HepG2 (cell line): ENCODE measurements around the gene SOX5. TPM values are rescaled to one million over a fixed set of nuclear protein-coding genes. Genes with fewer than 3 reads are reported as not detected.

Experiments
- ATAC-seq: fragments of 200-7000 bp; cut with Tn5 transposase; 3 replicates; pipeline ENCODE4 v1.9.1; 2020; ENCODE audit warnings: mild to moderate bottlenecking, moderate library complexity
- BruUV-seq: library from RNA; stranded (reverse); fragments of 400-500 nt; replicated peaks from 2 replicates; lab custom pipeline; 2021; lab: Mats Ljungman, UMichigan
- CTCF ChIA-PET: fragments of 300-600 bp; formaldehyde crosslinking; extraction: SDS; loops from one replicate; lab custom pipeline; 2021; ENCODE audit warnings: low total read pairs, inconsistent platforms, low intra/inter-chr PET ratio; lab: Yijun Ruan, JAX
- POLR2A ChIA-PET: fragments of 350-600 bp; sonication (Branson Sonifier 250); formaldehyde crosslinking; loops from one replicate; lab custom pipeline; 2020; ENCODE audit warnings: antibody characterized with exemption, inconsistent platforms; lab: Yijun Ruan, JAX
- DNase-seq: peaks from one replicate; pipeline ENCODE4 v3.0.0-alpha.2; 2015; ENCODE audit warnings: low spot score
- FAIRE-seq: peaks from 3 replicates; lab custom pipeline; 2011; peaks lifted over from hg19 to GRCh38; lab: Jason Lieb, UNC
- H2AFZ ChIP-seq: one replicate; pipeline ENCODE4 v1.6.1; 2011; ENCODE audit warnings: low read length, inconsistent platforms
- H3K27ac ChIP-seq: fragments of 300-600 bp; 3 replicates; pipeline ENCODE4 v1.8.0; 2011; ENCODE audit warnings: mixed run types, mild to moderate bottlenecking, mixed read lengths, low read length, inconsistent platforms; ENCODE audit not compliant: insufficient read depth; ENCODE audit errors: extremely low read length
- H3K27me3 ChIP-seq, 2 experiments: fragments of 200-600 bp in 1 of 2; 2 replicates in 1 of 2; 3 replicates in 1 of 2; pipeline versions ENCODE4 v1.6.0 to v1.8.0; 2011; ENCODE audit warnings: low read length in 2 of 2, mild to moderate bottlenecking in 2 of 2, moderate library complexity in 2 of 2, inconsistent platforms in 1 of 2; ENCODE audit not compliant: insufficient read depth in 2 of 2, control insufficient read depth in 1 of 2
- H3K36me3 ChIP-seq, 2 experiments: fragments of 200-600 bp in 1 of 2; replicated peaks in 1 of 2; 2 replicates in 1 of 2; 3 replicates in 1 of 2; pipeline versions ENCODE4 v1.5.1 to v1.8.0; 2011; ENCODE audit warnings: low read length in 2 of 2, inconsistent platforms in 1 of 2; ENCODE audit not compliant: insufficient read depth in 2 of 2, control insufficient read depth in 1 of 2
- H3K4me1 ChIP-seq: 2 replicates; pipeline ENCODE4 v1.5.1; 2012; ENCODE audit warnings: low read length, inconsistent platforms; ENCODE audit not compliant: insufficient read depth
- H3K4me2 ChIP-seq: 2 replicates; pipeline ENCODE4 v1.6.0; 2011; ENCODE audit warnings: low read depth, low read length, inconsistent platforms
- H3K4me3 ChIP-seq, 3 experiments: fragments of 200-600 bp in 1 of 3; sonication (generic), shearing (Covaris generic) in 1 of 3; replicated peaks in 1 of 3; 2 replicates each; pipeline ENCODE4 v1.5.1; 2011 to 2016; ENCODE audit warnings: low read length in 3 of 3, inconsistent platforms in 2 of 3, low read depth in 2 of 3, mild to moderate bottlenecking in 2 of 3, control low read depth in 1 of 3, mixed read lengths in 1 of 3; ENCODE audit not compliant: insufficient read depth in 1 of 3
- H3K79me2 ChIP-seq: one replicate; pipeline ENCODE4 v1.6.1; 2011; ENCODE audit warnings: low read length, inconsistent platforms; ENCODE audit not compliant: insufficient read depth
- H3K9ac ChIP-seq: 2 replicates; pipeline ENCODE4 v1.6.0; 2011; ENCODE audit warnings: mild to moderate bottlenecking, low read depth, low read length, inconsistent platforms; ENCODE audit not compliant: insufficient read depth
- H3K9me3 ChIP-seq: 2 replicates; pipeline ENCODE4 v1.5.1; 2012; ENCODE audit warnings: mild to moderate bottlenecking, low read length
- H4K20me1 ChIP-seq: 2 replicates; pipeline ENCODE4 v1.6.0; 2011; ENCODE audit warnings: inconsistent platforms, mild to moderate bottlenecking, low read length, moderate library complexity; ENCODE audit not compliant: insufficient read depth
- ATAD3A ChIP-seq: sonication (generic); formaldehyde crosslinking; IDR thresholded peaks from 2 replicates; pipeline ENCODE4 v1.4.0; 2020; ENCODE audit warnings: missing genetic modification reagents
- ATF7-NPFF ChIP-seq: sonication (generic); formaldehyde crosslinking; IDR thresholded peaks from 2 replicates; pipeline ENCODE4 v1.8.1; 2023; ENCODE audit warnings: mild to moderate bottlenecking, low read depth, missing genetic modification reagents, moderate library complexity
- CBFB ChIP-seq: sonication (generic); formaldehyde crosslinking; IDR thresholded peaks from 2 replicates; pipeline ENCODE4 v1.4.0; 2020; ENCODE audit warnings: missing genetic modification reagents
- CEBPB ChIP-seq: IDR thresholded peaks from 2 replicates; pipeline ENCODE4 v1.6.1; 2011; ENCODE audit warnings: low read depth, low read length, improper control_type of control experiment, borderline replicate concordance
- ETV6 ChIP-seq: sonication (generic); formaldehyde crosslinking; conservative IDR thresholded peaks from 2 replicates; pipeline ENCODE4 v1.4.0; 2020; ENCODE audit warnings: missing genetic modification reagents
- KLF16 ChIP-seq, 2 experiments: sonication (generic) in 1 of 2; formaldehyde crosslinking in 1 of 2; IDR thresholded peaks; 2 replicates each; pipeline versions ENCODE4 v1.6.1 to v1.8.0; 2016 to 2023; ENCODE audit warnings: missing genetic modification reagents in 2 of 2, missing compliant biosample characterization in 1 of 2
- MED8 ChIP-seq: sonication (generic); formaldehyde crosslinking; IDR thresholded peaks from 2 replicates; pipeline ENCODE4 v1.8.1; 2023; ENCODE audit warnings: mild to moderate bottlenecking, missing genetic modification reagents; ENCODE audit not compliant: insufficient replicate concordance
- PTBP1 ChIP-seq: fragments of 200-400 bp; formaldehyde crosslinking; IDR thresholded peaks from 2 replicates; pipeline ENCODE4 v1.6.1; 2018; ENCODE audit warnings: low read length, low read depth; ENCODE audit not compliant: poor library complexity, severe bottlenecking
- RAD51 ChIP-seq: fragments of 450-650 bp; IDR thresholded peaks from 2 replicates; pipeline ENCODE4 v1.6.1; 2016; ENCODE audit warnings: borderline replicate concordance
- RXRB ChIP-seq: IDR thresholded peaks from 2 replicates; pipeline ENCODE4 v1.6.1; 2016; ENCODE audit warnings: borderline replicate concordance, missing genetic modification reagents, missing compliant biosample characterization
- SATB2 ChIP-seq: sonication (generic); formaldehyde crosslinking; IDR thresholded peaks from 2 replicates; pipeline ENCODE4 v1.5.0; 2020; ENCODE audit warnings: missing genetic modification reagents
- TAF1 ChIP-seq: sonication (generic); formaldehyde crosslinking; IDR thresholded peaks from 2 replicates; pipeline ENCODE4 v1.4.0; 2020; ENCODE audit warnings: missing genetic modification reagents
- ZNF263 ChIP-seq: sonication (generic); formaldehyde crosslinking; IDR thresholded peaks from 2 replicates; pipeline ENCODE4 v1.4.0; 2020; ENCODE audit warnings: missing genetic modification reagents
- ZNF629 ChIP-seq: sonication (generic); formaldehyde crosslinking; conservative IDR thresholded peaks from 2 replicates; pipeline ENCODE4 v1.5.0; 2020; ENCODE audit warnings: missing genetic modification reagents
- ZNF644 ChIP-seq: IDR thresholded peaks from 2 replicates; pipeline ENCODE4 v1.6.1; 2016; ENCODE audit warnings: low read depth
- ZNF7 ChIP-seq: IDR thresholded peaks from 2 replicates; pipeline ENCODE4 v1.6.1; 2016; ENCODE audit warnings: missing biosample characterization, missing genetic modification reagents
- ZNF878 ChIP-seq: sonication (generic); formaldehyde crosslinking; IDR thresholded peaks from 2 replicates; pipeline ENCODE4 v1.8.1; 2023; ENCODE audit warnings: mild to moderate bottlenecking, missing genetic modification reagents, moderate library complexity
- WGBS: methylation state at CpG from one replicate; pipeline ENCODE4 v1.1.6; 2017; ENCODE audit warnings: low lambda C conversion rate; 5-methylcytosine and 5-hydroxymethylcytosine counted together
- in situ Hi-C: cut with HindIII; loops from 2 replicates; pipeline ENCODE4 v1.10.0; 2017; ENCODE audit warnings: low pct_unique_long_range_greater_than_20kb; ENCODE audit not compliant: extremely low pct_ligation_motif_present
- intact Hi-C: fragments of 100-400 bp; cut with micrococcal nuclease; formaldehyde crosslinking; loops from one replicate; pipeline ENCODE4 v1.10.0; 2022; ENCODE audit not compliant: unreplicated experiment
- polyA plus RNA-seq, 8 experiments: library from polyadenylated mRNA; depleted of rRNA in 3 of 8; stranded (reverse) in 7 of 8; unstranded in 1 of 8; fragments of >200 nt; fragmentation: Illumina TruSeq in 4 of 8; extraction: Trizol in 4 of 8; gene quantifications; 2 replicates each; pipeline versions ENCODE4 v1.2.1 to v1.2.3, GENCODE V29; 2011 to 2016; ENCODE audit warnings: low read depth in 4 of 8, missing spikeins in 1 of 8, mixed read lengths in 1 of 8; ENCODE audit not compliant: insufficient read depth in 1 of 8
- total RNA-seq, 5 experiments: library from RNA; depleted of rRNA; stranded (reverse); fragments of >200 nt; fragmentation: Illumina TruSeq; extraction: Trizol; gene quantifications; 2 replicates each; pipeline ENCODE4 v1.2.3, GENCODE V29; 2016; ENCODE audit warnings: low read depth in 1 of 5
- TF ChIP-seq, protein P1 (sequence below): sonication (generic); formaldehyde crosslinking; conservative IDR thresholded peaks from 2 replicates; pipeline ENCODE4 v1.4.0; 2020; ENCODE audit warnings: missing genetic modification reagents
- TF ChIP-seq, protein P2 (sequence below): sonication (generic); formaldehyde crosslinking; conservative IDR thresholded peaks from 2 replicates; pipeline ENCODE4 v1.8.1; 2023; ENCODE audit warnings: missing genetic modification reagents

Gene SOX5
- total and polyA plus RNA-seq, 2 of the 13 experiments (the other 11 are each of a cell fraction or from before 2014, with no cell fraction given): 18.5 to 76.4 TPM

DNA sequence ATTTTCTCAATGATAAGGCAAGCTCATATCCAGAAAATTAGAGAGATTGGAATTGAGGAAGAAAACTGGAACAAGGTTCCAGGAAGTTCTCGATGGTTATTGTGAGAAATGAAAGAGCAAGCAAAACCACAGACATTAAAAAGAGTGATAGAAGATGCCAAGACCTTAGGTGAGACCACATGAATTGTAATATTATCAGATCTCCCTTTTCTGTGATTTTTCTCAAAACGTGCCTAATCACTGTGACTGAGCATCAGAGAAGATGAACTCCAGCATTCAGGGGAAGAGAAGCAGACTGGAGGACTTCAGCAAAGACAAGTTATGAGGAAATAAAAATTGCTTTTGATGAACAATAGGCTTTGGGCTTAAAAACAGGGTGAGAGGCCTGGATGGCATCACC lies 278.8 kb downstream of the SOX5 start:
- TF ChIP-seq ZNF7 (CRISPR knock-in tag) (no peak), ZNF629 (CRISPR knock-in tag) (no peak), SATB2 (no peak), KLF16 (CRISPR knock-in tag; IDR thresholded peaks at IDR 0.05) (no peak)
- TF ChIP-seq, protein P1, sequence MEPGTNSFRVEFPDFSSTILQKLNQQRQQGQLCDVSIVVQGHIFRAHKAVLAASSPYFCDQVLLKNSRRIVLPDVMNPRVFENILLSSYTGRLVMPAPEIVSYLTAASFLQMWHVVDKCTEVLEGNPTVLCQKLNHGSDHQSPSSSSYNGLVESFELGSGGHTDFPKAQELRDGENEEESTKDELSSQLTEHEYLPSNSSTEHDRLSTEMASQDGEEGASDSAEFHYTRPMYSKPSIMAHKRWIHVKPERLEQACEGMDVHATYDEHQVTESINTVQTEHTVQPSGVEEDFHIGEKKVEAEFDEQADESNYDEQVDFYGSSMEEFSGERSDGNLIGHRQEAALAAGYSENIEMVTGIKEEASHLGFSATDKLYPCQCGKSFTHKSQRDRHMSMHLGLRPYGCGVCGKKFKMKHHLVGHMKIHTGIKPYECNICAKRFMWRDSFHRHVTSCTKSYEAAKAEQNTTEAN (CRISPR knock-in tag): no peak
- TF ChIP-seq, all 625 proteins: peak for 0
- in situ Hi-C loops (no loop called here), intact Hi-C loops (no loop called here)
- Histone ChIP-seq H3K4me1 (no peaks in the 10 kb centered on the region), H3K4me2 (no peak overlapping the region), H3K4me3 (no peak overlapping the region), H2AFZ (no peak overlapping the region), H3K27me3 (no peaks in the 10 kb centered on the region; a peak in 1 of 5 replicates), H3K36me3 (peaks cover 1 to 10% of the 10 kb centered on the region in 2 experiments; a peak in 3 of 5 replicates), H4K20me1 (no peaks in the 10 kb centered on the region), H3K27ac (no peak overlapping the region), H3K9me3 (no peaks in the 10 kb centered on the region), H3K79me2 (no peaks in the 10 kb centered on the region), H3K9ac (no peak overlapping the region)
- DNase-seq (no peak), FAIRE-seq (no peak), ATAC-seq (no peak)
- CTCF ChIA-PET: no interaction called here
- BruUV-seq: no TSS peak
- 97% methylated on average over 2 of the region's 2 CpGs for WGBS
- POLR2A ChIA-PET: no interaction called here

DNA sequence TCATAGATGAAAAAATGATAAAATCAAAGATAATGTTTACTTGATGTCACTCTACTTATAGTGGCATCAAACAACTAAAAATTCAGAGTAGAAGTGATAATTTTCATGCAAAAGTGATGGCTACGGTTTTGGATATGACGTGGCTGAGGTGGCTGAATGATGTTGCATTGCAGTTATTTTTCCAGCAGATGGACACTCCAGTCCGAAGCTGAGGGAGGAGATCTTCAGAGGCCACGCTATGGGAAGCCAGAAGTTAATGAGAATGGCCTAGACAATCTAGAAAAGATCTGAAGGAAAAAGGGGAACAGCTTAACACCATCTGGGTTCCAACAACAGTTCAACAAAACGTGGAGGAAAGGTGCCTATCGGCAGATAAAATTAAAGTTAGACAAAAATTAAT lies 279.8 kb downstream of the SOX5 start:
- Histone ChIP-seq H3K27me3 (no peaks in the 10 kb centered on the region; a peak in 1 of 5 replicates), H3K79me2 (no peaks in the 10 kb centered on the region), H3K9ac (no peak overlapping the region), H3K4me2 (no peak overlapping the region), H4K20me1 (no peaks in the 10 kb centered on the region), H3K4me1 (no peaks in the 10 kb centered on the region), H3K9me3 (no peaks in the 10 kb centered on the region), H3K27ac (no peak overlapping the region), H3K4me3 (no peak overlapping the region), H3K36me3 (peaks cover 1 to 17% of the 10 kb centered on the region in 2 experiments; a peak in 4 of 5 replicates), H2AFZ (no peak overlapping the region)
- DNase-seq (no peak), FAIRE-seq (no peak), ATAC-seq (no peak)
- BruUV-seq: no TSS peak
- POLR2A ChIA-PET: no interaction called here
- WGBS: 95% methylated on average over 6 of the region's 6 CpGs
- intact Hi-C loops: no loop called here
- CTCF ChIA-PET: no interaction called here
- in situ Hi-C loops: no loop called here
- TF ChIP-seq PTBP1 (no peak), ETV6 (CRISPR knock-in tag) (no peak), MED8 (CRISPR knock-in tag) (no peak), ZNF263 (CRISPR knock-in tag) (no peak), CEBPB (no peak), ZNF644 (CRISPR knock-in tag) (no peak), RXRB (CRISPR knock-in tag) (no peak), RAD51 (no peak), ATAD3A (no peak), CBFB (CRISPR knock-in tag) (no peak), TAF1 (CRISPR knock-in tag) (no peak), ZNF878 (CRISPR knock-in tag) (no peak), ATF7-NPFF (CRISPR knock-in tag) (no peak)
- TF ChIP-seq, protein P2, sequence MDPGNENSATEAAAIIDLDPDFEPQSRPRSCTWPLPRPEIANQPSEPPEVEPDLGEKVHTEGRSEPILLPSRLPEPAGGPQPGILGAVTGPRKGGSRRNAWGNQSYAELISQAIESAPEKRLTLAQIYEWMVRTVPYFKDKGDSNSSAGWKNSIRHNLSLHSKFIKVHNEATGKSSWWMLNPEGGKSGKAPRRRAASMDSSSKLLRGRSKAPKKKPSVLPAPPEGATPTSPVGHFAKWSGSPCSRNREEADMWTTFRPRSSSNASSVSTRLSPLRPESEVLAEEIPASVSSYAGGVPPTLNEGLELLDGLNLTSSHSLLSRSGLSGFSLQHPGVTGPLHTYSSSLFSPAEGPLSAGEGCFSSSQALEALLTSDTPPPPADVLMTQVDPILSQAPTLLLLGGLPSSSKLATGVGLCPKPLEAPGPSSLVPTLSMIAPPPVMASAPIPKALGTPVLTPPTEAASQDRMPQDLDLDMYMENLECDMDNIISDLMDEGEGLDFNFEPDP (CRISPR knock-in tag): no peak
